Kidney epithelial cell (primary cell): ENCODE results near the gene MIAT. TPM values are rescaled to one million over a fixed set of nuclear protein-coding genes. Genes with fewer than 3 reads are reported as not detected.
A peak's percentile ranks its signal among the peaks of the same experiment; 100 is the strongest.

Source experiments
- DNase-seq: peaks from one replicate; pipeline ENCODE4 v3.0.0-alpha.2; 2010; ENCODE audit warnings: low read depth
- H3K27me3 ChIP-seq: 2 replicates; pipeline ENCODE4 v1.6.0; 2011; ENCODE audit warnings: low read length; ENCODE audit not compliant: control insufficient read depth, insufficient read depth
- H3K36me3 ChIP-seq: 2 replicates; pipeline ENCODE4 v1.5.1; 2011; ENCODE audit warnings: low read length; ENCODE audit not compliant: control insufficient read depth, insufficient read depth
- H3K4me3 ChIP-seq: 2 replicates; pipeline ENCODE4 v1.5.1; 2011; ENCODE audit warnings: low read depth, mild to moderate bottlenecking, control low read depth, low read length
- CTCF ChIP-seq: IDR thresholded peaks from 2 replicates; pipeline ENCODE4 v1.5.1; 2011; ENCODE audit warnings: mild to moderate bottlenecking, moderate library complexity, low read length, control low read depth, inconsistent platforms; ENCODE audit not compliant: insufficient read depth, poor library complexity, severe bottlenecking
- total RNA-seq: library from RNA; depleted of rRNA; stranded (reverse); fragments of >200 nt; gene quantifications from 2 replicates; pipeline ENCODE4 v1.2.3, GENCODE V29; 2015

The MIAT gene
- total RNA-seq, 1 donor from 2014 or later = 0.50 TPM

GRCh38 chr22:26658671-26659478 is 1.5 kb downstream of the MIAT start:
- Histone ChIP-seq H3K36me3 (no peaks in the 10 kb centered on the region), H3K4me3 (peak overlapping the region; percentile 17), H3K27me3 (peaks cover 19% of the 10 kb centered on the region)
- TF ChIP-seq CTCF = no peak
- DNase-seq = peak; percentile 93

- no peak for TF ChIP-seq CTCF
- no peaks in the 10 kb centered on the region for H3K36me3 ChIP-seq
- no peak for DNase-seq
Measured at GRCh38 chr22:26660356-26660755, 3.0 kb downstream of the MIAT start.

DNA sequence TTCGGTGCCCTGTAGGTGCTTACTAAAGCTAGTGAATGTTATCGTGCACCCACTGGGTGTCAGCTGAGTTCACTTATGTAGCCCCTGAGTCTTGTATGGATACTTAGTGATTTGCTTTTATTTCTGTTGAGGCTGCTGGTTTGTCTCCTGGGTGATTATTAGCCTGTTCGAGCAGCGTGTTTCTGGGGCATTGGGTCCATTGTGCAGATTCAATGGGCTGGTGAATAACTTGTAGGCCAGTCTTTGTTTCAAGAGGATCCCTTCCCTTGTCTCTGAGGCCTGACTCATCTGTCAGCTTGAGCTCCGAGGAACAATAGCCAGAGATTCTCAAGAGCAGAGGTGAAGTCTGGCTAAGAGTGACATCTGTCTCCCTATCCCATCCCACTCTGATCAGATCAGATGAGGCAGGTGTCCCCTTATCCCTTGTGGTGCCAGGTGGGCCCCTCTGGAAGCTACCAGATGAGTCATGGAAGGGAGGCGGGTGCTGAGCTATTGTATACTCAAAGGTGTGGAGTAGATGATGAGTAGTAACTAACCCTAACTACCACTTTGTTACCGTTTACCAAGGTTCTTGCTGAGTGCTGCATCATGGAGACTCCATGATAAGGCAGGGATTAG is 3.7 kb downstream of the MIAT start:
- H3K27me3 ChIP-seq = peaks cover 19% of the 10 kb centered on the region
- TF ChIP-seq CTCF = no peak
- DNase-seq = no peak
- no peaks in the 10 kb centered on the region for H3K36me3 ChIP-seq
- no peak overlapping the region for H3K4me3 ChIP-seq

More at GRCh38 chr22:26660356-26660755, 3.0 kb downstream of the MIAT start:
- H3K4me3 ChIP-seq = no peak overlapping the region
- H3K27me3 ChIP-seq = peaks cover 19% of the 10 kb centered on the region

- no peak for DNase-seq
- TF ChIP-seq CTCF = no peak
- H3K4me3 ChIP-seq = no peak overlapping the region
- H3K36me3 ChIP-seq = no peaks in the 10 kb centered on the region
- H3K27me3 ChIP-seq = peaks cover 14% of the 10 kb centered on the region
Measured at GRCh38 chr22:26662160-26662559, 4.8 kb downstream of the MIAT start.

DNA sequence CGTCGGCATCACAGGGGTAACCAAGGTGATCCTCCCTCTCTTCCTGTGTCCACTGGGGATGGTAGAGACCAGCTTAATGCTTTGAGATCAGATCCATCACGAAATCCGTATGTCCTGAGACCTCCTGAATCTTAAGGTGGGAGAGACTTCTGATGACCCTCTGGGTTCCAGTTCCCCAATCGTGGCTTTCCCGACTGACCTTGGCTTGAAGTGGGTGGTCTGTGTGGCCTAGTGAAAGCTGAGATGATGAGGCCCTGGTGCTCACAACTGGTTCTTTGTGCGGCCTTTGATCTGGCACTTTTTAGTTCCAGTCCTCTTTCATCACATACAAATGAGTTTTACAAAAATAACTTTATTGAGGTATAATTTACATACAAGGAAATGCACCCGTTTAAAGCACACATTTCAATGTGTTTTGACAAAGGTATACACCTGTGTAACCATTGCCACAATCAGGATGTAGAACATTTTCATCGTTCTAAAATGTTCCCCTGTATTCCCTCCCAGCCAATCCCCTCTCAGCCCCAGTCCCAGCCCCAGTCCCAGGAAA is 6.1 kb downstream of the MIAT start:
- DNase-seq = no peak
- TF ChIP-seq CTCF = no peak
- Histone ChIP-seq H3K27me3 (peaks cover 1% of the 10 kb centered on the region), H3K4me3 (no peak overlapping the region), H3K36me3 (no peaks in the 10 kb centered on the region)
